NCI-H2227 (cell line): ENCODE data around the gene RFT1.

Experiments
- DNase-seq: peaks from one replicate; lab custom pipeline; 2025; ENCODE audit not compliant: unreplicated experiment; lab: John Stamatoyannopoulos, UW

RFT1 gene

DNA sequence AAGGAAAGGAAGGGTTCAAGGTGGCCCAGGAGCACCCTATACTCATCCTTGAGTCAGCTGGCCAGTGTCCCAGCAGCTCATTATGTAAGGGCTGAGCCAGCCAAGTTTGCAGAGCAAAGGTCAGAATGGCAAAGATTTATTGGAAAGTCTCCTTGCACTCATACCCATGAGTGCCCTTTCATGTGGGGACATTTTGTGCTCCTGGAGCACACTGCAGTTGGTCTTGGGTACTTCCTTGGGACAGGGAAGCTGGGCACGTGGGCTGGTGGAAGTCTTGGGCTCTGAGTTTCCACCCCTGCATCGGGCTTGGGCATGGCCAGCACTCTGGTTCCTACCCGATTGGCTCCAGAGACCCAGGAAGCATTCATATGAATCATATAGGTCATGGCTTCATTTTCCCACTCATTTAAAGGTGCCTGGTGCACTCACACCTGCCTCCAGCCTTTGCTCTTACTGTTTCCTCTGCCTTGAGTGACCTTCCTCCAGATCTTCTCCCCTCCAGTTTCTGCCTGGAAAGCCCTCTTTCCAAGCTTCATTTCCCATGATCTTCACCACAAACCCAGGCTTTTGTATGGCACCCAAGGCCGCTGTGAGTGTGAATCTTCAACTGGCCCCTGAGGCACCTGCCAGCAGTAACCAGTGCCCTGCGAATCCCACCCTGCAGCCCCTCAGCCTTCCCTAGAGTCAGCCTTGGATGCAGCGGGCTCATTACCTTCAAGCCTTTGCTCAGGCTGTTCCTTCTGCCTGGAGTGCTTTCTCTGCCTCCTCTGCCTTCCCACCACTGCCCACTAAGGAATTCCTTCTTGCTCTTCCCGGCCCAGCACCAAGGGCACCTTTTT, 20.2 kb upstream of the RFT1 start:
- no peak for DNase-seq

DNA sequence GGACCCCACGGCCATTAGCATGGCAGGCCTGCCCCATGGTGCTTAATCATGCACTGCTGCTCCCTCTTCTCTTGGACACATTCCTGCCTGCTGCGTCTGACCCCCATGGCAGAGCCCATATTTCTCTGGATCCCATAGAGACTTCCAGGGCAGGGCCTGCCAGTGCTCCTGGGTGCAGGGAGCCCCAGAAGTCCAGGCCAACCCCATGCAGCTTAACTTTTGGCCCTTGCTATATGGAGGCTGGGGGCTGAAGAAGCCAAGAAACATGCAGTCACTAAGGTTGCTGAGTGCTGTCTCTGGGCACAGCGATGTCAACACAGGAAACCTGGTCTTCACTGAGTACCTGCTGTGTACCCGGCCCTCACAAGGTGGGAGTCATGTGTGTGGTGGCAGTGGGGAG, 19.5 kb upstream of the RFT1 start:
- no peak for DNase-seq

DNA sequence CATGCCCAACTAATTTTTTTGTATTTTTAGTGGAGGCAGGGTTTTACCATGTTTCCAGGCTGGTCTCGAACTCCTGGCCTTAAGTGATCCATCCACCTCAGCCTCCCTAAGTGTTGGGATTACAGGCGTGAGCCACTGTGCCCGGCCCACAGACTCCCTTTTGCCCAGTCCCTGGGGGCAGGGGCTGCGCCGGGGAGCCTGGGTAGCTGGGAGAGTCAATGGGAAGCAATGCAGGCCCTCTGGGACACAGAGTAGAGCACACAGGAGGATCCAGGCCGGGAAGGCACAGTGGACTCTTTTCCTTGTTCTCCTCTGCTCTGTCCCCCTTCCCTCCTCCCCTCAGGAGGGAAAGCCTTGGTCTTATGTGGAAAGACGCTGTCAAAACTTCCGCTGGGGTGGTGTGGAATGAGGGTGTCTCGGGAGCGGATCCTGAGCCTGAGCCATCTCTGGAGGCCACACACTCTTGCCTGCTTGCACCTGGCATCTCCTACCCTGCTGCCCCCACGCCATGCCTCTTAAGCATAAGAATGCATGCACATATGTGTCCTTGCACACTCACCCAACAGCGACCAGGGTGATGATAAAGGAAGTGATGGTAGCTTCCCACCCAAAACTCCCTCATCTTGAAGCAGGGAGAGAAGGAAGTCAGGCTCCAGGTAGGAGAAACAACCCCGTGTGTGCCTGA, 18.9 kb upstream of the RFT1 start:
- no peak for DNase-seq

DNA sequence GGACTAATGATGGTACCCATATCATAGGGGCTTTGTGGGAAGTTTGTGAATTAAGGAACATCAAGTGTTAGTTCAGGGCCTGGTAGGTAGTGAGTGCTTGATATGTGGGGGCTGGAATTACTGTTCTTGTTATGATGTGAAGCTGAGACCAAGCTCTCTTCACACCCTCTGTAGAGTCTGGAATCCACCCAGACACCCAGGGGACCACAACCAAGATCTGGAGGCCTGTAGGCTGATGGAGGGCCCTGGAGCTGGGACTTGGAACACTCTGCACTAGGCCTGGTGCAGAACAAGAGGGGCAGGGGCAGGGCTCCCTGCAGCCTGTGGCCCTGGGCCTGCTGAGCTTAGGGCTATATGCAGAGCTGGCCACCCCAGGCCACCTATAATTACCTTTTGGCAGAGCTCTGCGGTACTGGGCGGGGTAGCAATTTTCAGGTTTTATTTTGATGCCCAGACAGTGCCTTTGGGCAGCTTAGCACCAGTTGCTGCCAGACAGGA, 17.7 kb upstream of the RFT1 start:
- DNase-seq: no peak

DNA sequence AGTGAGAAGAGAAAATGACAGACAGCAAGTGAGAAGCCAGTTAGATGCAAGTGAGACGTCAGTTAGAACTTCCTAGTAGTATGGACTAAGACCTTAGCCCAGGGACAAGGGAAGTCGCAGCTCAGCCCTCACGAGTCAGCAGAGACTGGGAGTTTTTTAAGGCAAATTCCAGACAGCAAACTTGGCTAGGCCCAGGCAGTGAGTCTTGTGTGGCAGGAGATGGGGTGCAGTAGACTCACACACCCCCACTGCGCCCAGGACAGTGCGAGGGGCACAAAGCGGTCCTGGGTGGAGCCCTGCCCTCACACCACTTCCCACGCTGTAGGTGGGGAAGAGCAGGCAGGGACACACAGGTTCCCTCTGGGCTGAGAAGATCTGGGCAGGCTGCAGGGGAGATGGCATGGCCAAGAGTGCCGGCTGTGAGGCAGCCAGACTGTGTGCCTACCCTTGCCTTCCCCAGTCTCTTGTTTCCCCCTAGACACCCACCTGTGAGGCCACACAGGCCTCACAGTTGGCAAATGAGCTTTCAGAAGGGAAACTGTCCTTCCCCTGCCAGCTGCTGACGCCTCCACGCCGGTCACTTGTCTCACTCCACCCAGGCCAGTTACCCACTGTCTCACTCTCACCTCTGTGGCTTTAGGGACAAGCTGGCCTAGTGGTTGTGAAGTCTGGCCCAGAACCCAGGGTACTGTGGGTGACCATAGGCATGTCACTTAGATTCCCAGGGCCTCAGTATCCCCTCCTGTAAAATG, 17.1 kb upstream of the RFT1 start:
- DNase-seq: no peak

DNA sequence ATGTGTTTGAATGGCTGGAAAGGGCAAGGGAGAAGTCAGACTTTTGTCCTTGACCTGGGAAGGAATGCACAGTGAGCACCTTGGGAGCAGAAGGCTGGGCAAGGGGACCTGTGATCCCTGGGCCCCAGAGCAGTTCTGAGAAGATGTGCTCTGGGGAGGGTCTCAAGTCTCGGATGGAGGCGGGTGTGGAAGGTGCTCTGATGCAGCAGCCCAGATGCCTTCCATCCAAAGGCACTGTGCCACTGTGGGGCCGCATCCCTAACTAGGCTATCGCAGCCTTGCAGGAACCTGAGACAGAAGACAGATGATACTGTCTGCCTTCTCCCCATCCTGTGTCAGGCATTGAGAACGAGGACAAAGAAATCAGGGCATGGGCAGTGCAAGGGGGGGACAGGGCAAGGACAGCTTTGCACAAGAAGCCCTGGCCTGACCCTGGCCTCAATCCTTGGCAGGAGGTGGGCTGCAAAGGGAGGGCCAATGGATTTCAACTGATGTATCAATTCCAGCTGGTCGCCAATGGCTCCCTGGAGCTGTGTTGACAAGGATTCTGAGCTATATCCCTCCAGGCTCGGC, 16.2 kb upstream of the RFT1 start:
- DNase-seq: no peak

DNA sequence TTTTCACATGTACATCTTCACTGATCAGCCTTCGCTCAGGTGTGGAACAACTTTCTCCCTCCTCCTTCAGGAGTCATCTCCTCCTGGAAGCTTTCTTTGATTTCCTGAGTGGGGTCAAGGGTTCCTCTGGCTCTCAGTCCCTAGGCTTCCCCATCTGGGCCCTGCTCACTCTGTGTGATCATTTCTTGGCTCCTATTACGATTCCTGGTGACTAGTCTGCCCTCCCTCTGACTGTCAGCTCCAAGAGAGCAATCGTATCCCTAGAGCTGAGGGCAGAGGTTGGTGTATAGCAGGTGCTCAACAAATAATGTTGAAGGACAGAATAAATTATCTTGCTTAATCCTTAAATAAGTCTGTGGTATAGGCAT, 15.5 kb upstream of the RFT1 start:
- no peak for DNase-seq

DNA sequence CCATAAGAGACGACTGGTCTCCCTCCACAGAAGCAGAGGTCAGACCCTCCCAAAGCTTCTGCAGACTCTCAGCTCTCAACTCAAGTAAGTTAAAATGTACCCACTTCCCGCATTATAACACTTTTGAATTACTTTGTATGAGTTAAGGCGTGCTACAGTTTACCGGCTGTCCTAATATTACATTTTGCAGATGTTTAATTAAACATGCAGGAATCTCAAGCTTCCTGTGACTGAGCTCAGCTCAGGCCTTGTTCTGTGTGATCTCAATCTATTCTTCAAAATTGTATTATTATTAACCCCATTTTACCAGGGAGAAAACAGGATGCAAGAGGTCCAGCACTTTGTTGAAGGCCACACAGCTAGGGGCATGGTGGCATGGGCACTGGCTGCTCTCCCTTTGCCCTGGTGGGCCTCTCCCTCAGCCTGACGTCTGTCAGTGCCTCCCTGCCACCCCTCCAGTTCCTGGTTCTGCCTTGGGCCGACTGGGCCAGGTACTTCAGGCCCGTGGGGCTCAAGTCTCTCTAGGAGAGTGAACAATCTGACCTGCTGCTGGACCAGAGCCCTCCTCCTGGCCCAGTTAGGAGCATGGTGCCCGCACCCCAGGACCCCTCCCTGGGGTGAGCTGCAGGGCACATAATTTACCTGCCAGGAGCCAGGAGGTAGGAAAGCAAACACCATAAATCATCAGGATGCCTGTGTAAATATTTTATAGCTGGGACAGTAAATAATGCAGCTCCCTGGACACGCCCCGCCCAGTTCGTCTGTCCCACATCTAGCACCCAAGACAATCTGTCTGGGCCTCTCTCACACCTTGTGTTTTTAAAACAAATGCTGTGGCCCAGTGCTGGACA, 14.9 kb upstream of the RFT1 start:
- no peak for DNase-seq

DNA sequence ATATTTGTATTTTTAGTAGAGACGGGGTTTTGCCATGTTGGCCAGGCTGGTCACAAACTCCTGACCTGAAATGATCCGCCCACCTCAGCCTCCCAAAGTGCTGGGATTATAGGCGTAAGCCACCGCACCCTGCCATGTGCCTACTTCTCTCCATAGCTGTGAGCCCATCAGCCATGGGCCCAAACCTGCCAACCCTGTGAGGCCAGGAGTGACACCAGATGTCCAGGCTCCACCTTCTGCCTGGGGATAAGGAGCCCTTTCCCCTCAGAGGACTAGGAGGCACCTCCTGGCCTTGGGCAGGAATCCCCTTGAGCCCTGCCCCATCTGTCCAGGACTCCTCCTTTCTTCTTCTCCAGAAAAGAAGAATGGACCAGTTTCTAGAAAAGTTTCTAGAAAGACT, 14.2 kb upstream of the RFT1 start:
- no peak for DNase-seq

DNA sequence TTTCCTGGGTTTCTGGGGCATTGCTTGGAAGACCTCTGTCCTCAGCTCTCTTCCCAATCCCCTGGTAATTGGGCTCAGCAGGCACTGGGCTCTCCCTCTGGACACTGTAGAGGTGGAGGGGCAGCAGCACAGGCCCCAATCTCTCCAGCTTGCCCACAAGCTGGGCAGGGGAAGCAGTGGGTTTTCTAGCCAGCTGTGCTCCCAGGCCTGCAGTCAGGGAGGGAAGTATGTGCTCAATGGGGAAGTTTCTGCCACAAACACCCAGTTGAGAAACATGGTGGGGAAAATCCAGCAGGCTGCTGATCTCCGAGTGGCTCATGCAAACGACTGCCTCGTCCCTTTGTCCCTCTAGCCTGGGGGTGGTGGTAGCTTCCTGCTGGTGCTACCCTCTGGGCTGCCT, 12.8 kb upstream of the RFT1 start:
- DNase-seq: no peak

DNA sequence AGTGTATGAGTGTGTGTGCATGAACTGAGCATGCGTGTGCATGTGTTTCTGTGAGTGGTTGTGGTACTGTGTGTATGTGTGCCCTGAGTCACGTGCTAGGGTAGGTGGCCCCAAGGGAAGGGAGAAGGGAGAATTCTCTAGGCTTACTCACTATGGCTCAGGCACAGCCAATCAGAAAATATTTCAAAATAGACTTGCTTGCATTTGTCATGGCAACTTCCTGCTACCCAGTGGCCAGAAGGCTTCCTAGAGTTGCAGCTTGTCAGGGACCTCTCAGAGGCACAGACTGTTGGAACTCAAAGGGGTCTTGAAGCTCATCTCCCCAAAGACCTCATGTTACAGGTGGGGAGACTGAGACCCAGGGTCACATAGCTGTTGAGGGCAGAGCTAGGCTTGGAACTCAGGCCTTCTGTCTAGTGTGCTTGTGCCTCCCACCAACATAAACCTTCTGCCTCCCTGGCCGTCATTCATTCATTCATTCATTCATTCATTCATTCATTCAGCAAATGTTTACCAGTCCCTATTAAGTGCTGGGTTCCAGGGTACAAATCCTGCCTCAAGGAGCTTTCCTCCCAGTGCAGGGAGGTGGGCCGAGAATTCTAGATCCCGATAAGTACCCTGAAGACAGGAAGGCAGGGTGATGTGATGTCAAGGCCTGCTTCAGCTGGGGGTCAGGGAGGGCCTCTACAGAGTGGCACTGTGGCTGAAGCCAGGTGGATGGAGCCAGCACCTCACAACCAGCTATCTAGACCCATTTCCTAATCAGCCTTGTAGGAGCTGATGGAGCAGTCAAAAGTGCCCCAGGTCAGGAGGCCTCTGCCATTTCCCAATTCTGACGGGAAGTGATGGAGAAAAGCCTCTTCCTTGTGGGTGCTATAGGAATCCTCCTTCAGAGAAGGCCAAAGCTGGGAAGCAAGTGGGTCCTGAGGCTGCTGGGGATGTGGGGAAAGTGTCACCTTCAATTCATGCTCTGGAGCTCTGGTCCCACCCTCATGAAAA, 10.9 kb upstream of the RFT1 start:
- no peak for DNase-seq

DNA sequence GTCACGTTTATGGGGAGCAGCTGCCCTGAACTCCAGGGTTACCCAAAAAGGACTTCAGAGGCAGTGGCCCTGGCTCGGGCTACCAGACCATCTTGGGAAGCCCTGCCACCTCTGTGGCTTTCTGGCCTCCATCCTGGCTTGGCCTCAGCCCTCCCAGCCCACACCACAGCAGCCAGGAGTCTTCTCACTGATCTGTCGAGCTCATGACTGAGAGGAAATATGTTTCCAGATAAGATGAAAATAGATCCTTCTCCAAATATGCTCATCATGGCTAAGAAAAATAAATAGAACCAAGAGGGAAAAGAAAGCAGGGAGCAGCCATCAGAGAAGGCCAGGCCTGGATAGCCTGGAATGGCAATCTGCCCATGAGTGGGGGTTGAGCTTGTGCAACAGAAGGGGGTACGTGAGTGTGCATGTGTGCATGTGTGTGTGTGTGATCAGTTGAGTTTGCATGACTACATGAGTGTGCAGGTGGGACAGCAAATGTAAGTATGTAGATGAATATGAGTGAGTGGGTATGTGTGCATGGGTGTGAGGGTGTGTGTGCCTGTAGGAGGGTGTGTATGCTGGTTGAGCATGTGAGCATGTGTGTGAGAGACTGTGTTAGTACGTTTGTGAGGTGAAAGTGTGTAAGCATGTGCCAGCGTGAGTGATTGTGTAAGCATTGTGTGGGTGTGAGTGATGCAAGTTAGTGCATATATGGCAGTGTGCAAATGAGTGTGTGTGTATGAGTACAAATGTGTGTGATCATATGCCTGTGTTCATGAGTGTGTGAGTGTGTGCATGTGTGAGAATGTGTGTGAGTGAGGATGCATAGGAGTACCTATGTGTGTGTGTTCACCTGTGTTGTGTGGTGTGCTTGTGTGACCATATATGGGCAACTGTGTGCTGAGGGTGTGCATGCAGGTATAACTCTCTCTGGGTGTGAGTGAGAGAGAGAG, 9.9 kb upstream of the RFT1 start:
- DNase-seq: no peak

DNA sequence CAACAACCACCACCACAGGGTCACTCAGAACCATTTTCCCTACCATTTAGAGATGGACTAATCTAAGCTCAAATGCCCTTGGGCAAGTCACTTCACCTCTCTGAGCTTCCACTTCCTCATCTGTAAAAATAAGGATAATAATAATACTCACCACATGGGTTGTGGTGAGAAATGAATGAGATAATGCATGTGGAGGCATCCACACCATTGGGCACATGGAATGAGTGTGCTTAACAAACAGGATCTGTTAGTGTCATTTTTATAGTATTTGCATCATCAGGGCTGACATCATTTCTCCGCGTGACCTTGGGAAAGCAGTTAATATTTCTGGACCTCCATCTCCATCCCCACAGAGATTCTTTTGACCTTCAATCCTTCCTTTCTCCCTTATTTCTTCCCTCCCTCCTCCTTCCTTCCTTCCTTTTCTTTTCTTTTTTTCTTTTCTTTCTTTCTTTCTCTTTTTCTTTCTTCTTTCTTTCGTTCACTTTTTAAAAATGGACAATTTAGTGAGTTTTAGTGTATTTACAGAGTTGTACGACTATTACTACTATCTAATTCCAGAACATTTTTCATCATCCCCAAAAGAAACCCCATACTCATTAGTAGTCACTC, 7.7 kb upstream of the RFT1 start:
- no peak for DNase-seq

DNA sequence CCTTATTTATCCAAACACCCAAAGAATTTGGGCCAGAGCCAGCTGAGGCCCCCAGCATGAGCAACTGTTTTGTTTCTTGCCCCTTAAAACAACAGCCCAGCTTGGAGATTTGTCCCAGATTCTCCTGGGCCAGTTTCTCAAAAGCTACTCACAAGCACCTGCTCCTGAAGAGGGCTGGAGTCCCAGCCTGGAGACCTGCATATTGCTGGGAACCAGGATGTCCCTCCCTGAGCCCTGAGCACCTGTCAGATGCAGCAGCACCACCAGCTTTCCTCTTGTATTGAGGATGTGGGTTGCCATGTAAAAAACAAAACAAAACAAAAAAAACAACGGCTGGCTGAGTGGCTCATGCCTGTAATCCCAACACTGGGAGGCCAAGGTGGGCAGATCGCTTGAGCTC, 7.0 kb upstream of the RFT1 start:
- no peak for DNase-seq

DNA sequence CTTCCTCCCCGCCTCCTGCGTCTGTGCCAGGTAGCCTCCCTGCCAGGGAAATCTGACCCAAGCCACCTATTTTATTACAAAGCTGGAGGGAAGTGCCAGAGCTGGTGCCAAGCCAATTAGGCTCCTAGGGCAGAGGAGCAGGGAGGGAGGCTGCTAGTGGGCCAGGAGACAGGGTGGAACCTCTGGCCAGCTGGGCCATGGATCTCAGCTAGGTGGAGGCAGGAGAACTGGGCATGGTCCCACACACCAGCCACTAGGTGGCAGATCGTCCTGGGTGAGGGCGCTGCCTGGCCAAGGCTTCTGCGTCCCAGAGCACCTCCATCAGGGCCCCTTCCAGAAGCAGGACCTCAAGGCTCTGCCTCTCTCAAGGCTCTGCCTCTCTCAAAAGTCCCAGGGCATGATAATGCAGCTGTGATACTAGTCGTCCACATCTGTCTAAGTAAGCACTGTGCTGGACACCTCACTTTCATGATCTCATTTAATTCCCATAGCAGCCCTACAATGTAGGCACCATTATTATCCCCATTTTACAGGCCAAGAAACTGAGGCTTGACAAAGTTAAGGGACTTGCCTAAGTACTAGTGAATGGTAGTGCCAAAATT, 4.5 kb upstream of the RFT1 start:
- DNase-seq: peak; percentile 51

DNA sequence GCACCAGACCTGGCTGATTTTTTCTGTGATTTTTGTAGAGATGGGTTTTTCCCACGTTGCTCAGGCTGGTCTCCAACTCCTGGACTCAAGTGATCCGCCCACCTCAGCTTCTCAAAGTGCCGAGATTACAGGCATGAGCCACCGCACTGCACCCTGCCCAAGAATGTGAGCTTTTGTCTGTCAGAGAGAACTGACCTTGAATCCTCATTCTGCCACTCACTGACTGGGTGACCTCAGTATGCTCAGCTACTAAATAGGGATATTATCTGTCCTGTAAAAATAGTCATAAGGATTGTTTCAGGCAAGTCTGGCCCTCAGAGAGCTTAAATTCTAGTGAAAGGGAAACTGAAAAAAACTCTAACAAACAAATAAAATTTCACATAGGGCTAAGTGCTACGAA, 2.1 kb upstream of the RFT1 start:
- DNase-seq: no peak

DNA sequence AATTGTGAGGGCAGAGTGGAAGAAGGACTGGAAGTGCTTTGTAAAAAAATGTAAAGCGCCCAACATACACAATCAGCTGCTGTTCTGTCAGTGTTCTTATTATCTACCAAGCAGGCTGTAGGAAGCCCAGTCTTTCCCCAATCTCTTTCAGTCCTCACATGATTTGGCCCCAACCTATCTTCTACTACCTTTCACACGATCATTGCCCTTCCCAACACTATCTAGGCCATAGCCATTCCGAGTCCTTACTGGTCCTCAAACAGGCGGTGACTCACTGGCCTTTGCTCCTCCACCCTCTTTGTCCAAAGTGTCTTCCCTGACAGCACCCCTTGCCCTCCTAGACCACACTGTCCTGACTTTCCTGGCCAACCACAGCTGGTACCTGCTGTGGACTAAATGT, 861 bp upstream of the RFT1 start:
- no peak for DNase-seq

DNA sequence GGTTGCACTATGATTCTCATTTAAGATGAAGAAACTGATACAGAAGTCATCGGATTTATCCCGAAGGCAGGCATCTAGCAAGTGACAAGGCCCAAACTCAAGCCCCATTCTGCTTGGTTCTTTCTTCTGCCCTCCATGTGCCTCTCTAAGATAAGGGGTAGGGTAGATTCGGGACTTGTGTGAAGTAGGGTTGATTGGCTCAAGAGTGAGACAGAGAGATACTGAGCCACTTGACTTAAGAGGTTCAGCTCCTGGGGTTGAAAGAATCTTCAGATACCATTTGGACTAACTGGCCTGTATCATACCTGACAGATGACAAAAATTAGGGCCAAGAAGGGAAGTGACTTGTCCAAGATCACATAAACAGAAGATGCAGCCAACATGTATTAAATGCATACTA, 891 bp downstream of the RFT1 start:
- DNase-seq: no peak
